Endothelial cell of umbilical vein (primary cell): ENCODE data around the gene CDHR4. TPM values are rescaled to one million over a fixed set of nuclear protein-coding genes. Genes with fewer than 3 reads are reported as not detected.

ENCODE experiments used
- BruUV-seq: library from RNA; stranded (reverse); fragments of 400-500 nt; replicated peaks from 2 replicates; lab custom pipeline; 2021; lab: Mats Ljungman, UMichigan
- CTCF ChIA-PET: fragments of 300-600, 350-600 bp; sonication (Branson Sonifier 250); formaldehyde crosslinking; loops from one replicate; lab custom pipeline; 2021; ENCODE audit warnings: antibody characterized with exemption, inconsistent platforms; lab: Charles Lee
- POLR2A ChIA-PET: fragments of 300-600, 350-600 bp; sonication (Branson Sonifier 250); formaldehyde crosslinking; loops from one replicate; lab custom pipeline; 2021; ENCODE audit warnings: antibody characterized with exemption, inconsistent platforms; lab: Charles Lee
- DNase-seq: peaks from one replicate; pipeline ENCODE4 v3.0.0-alpha.2; 2011; ENCODE audit warnings: low read depth, low spot score
- FAIRE-seq: peaks from 2 replicates; lab custom pipeline; 2011; peaks lifted over from hg19 to GRCh38; lab: Jason Lieb, UNC
- H2AFZ ChIP-seq: 2 replicates; pipeline ENCODE4 v1.6.0; 2012; ENCODE audit warnings: low read depth, low read length, control low read depth, inconsistent platforms
- H3K27ac ChIP-seq: 2 replicates; pipeline ENCODE4 v1.5.1; 2011; ENCODE audit warnings: low read depth, mild to moderate bottlenecking, control low read depth, low read length, moderate library complexity; ENCODE audit not compliant: insufficient read depth
- H3K27me3 ChIP-seq, 2 experiments: 2 replicates each; pipeline versions ENCODE4 v1.6.0 to v1.6.1; 2011; ENCODE audit warnings: low read length in 2 of 2, mixed read lengths in 1 of 2; ENCODE audit not compliant: control insufficient read depth in 2 of 2, insufficient read depth in 2 of 2
- H3K36me3 ChIP-seq, 2 experiments: 2 replicates in 1 of 2; 3 replicates in 1 of 2; pipeline ENCODE4 v1.5.1; 2011; ENCODE audit warnings: low read length in 2 of 2, mild to moderate bottlenecking in 1 of 2, moderate library complexity in 1 of 2; ENCODE audit not compliant: control insufficient read depth in 2 of 2, insufficient read depth in 2 of 2; ENCODE audit errors: extremely low read depth in 1 of 2
- H3K4me1 ChIP-seq: 3 replicates; pipeline ENCODE4 v1.5.1; 2011; ENCODE audit warnings: mild to moderate bottlenecking, low read length; ENCODE audit not compliant: control insufficient read depth, insufficient read depth; ENCODE audit errors: extremely low read depth
- H3K4me2 ChIP-seq: 2 replicates; pipeline ENCODE4 v1.6.1; 2011; ENCODE audit warnings: low read length, control low read depth, mixed read lengths; ENCODE audit not compliant: insufficient read depth
- H3K4me3 ChIP-seq, 3 experiments: fragments of 200-600 bp in 1 of 3; sonication (generic), shearing (Covaris generic) in 1 of 3; replicated peaks in 1 of 3; 2 replicates each; pipeline ENCODE4 v1.5.1; 2011 to 2016; ENCODE audit warnings: control low read depth in 3 of 3, low read length in 3 of 3, mild to moderate bottlenecking in 2 of 3, inconsistent platforms in 1 of 3, low read depth in 1 of 3, moderate library complexity in 1 of 3; ENCODE audit not compliant: insufficient read depth in 1 of 3
- H3K79me2 ChIP-seq: 2 replicates; pipeline ENCODE4 v1.6.0; 2012; ENCODE audit warnings: low read length, inconsistent platforms; ENCODE audit not compliant: control insufficient read depth, insufficient read depth
- H3K9ac ChIP-seq: replicated peaks from 2 replicates; pipeline ENCODE3; 2011; ENCODE audit warnings: low read length, control low read depth; ENCODE audit not compliant: insufficient read depth; ENCODE audit errors: extremely low read depth
- H3K9me1 ChIP-seq: replicated peaks from 3 replicates; pipeline ENCODE4 v1.6.0; 2011; ENCODE audit warnings: mild to moderate bottlenecking, low read length; ENCODE audit not compliant: control insufficient read depth, insufficient read depth; ENCODE audit errors: extremely low read depth
- H3K9me3 ChIP-seq: replicated peaks from 2 replicates; pipeline ENCODE4 v1.5.1; 2012; ENCODE audit warnings: low read length, inconsistent platforms; ENCODE audit not compliant: control insufficient read depth, insufficient read depth
- H4K20me1 ChIP-seq: replicated peaks from 2 replicates; pipeline ENCODE3; 2011; ENCODE audit warnings: mild to moderate bottlenecking, low read length; ENCODE audit not compliant: control insufficient read depth, insufficient read depth; ENCODE audit errors: extremely low read depth
- EZH2 ChIP-seq: IDR thresholded peaks from 2 replicates; pipeline ENCODE4 v1.6.1; 2012; ENCODE audit warnings: borderline replicate concordance, low read depth, mild to moderate bottlenecking, moderate library complexity, low read length, inconsistent platforms; ENCODE audit not compliant: severe bottlenecking
- FOS ChIP-seq: IDR thresholded peaks from 2 replicates; pipeline ENCODE4 v1.6.1; 2011; ENCODE audit warnings: mild to moderate bottlenecking, low read length, moderate library complexity, borderline replicate concordance; ENCODE audit not compliant: insufficient read depth
- GATA2 ChIP-seq: IDR thresholded peaks from 2 replicates; pipeline ENCODE4 v1.7.0; 2011; ENCODE audit warnings: low read depth, mild to moderate bottlenecking, moderate library complexity, mixed read lengths, low read length; ENCODE audit not compliant: insufficient read length, insufficient read depth
- JUN ChIP-seq: IDR thresholded peaks from 2 replicates; pipeline ENCODE4 v1.6.1; 2011; ENCODE audit warnings: borderline replicate concordance, low read depth; ENCODE audit not compliant: insufficient read length, insufficient read depth
- MYC ChIP-seq: IDR thresholded peaks from one replicate; pipeline ENCODE4 v1.6.1; 2011; ENCODE audit warnings: mild to moderate bottlenecking, low read depth, low read length
- POLR2A ChIP-seq: IDR thresholded peaks from 2 replicates; pipeline ENCODE4 v1.6.1; 2012; ENCODE audit warnings: low read depth, mild to moderate bottlenecking, control low read depth, low read length
- POLR2AphosphoS5 ChIP-seq: IDR thresholded peaks from 2 replicates; pipeline ENCODE4 v1.6.1; 2012; ENCODE audit warnings: low read depth, mild to moderate bottlenecking, control low read depth, low read length, moderate library complexity; ENCODE audit not compliant: insufficient read depth
- dilution Hi-C: fragments of 300-500 bp; cut with MboI; formaldehyde crosslinking; loops from one replicate; pipeline ENCODE4 v1.15.0; 2019; ENCODE audit warnings: low sequenced_read_pairs; ENCODE audit not compliant: extremely low pct_ligation_motif_present
- intact Hi-C: fragments of 100-400 bp; cut with micrococcal nuclease; formaldehyde crosslinking; loops from one replicate; pipeline ENCODE4 v1.10.0; 2022
- polyA plus RNA-seq, 4 experiments: library from polyadenylated mRNA; depleted of rRNA in 3 of 4; stranded (reverse) in 3 of 4; unstranded in 1 of 4; fragments of >200 nt; gene quantifications; 2 replicates each; pipeline versions ENCODE4 v1.2.1 to v1.2.3, GENCODE V29; 2011 to 2012; ENCODE audit warnings: missing spikeins in 1 of 4
- total RNA-seq: library from RNA; stranded (reverse); gene quantifications from 2 replicates; pipeline ENCODE4 v1.2.3, GENCODE V29; 2021
- TF ChIP-seq, protein P1 (sequence below): IDR thresholded peaks from 2 replicates; pipeline ENCODE4 v1.6.1; 2011; ENCODE audit not compliant: insufficient read depth, insufficient read length
- TF ChIP-seq, protein P2 (sequence below), 2 donors: IDR thresholded peaks; 1 replicate in 1 of 2; 2 replicates in 1 of 2; pipeline ENCODE4 v1.5.1; 2011; ENCODE audit warnings: low read length in 2 of 2, mild to moderate bottlenecking in 2 of 2, moderate library complexity in 2 of 2, control low read depth in 1 of 2, inconsistent platforms in 1 of 2, low read depth in 1 of 2; ENCODE audit not compliant: insufficient read depth in 1 of 2; ENCODE audit errors: extremely low read depth in 1 of 2

Gene CDHR4
- total and polyA plus RNA-seq, 2 donors (not counting 3 experiments of a cell fraction or from before 2014, with no cell fraction given), result 0.19 TPM; not detected in 1

DNA sequence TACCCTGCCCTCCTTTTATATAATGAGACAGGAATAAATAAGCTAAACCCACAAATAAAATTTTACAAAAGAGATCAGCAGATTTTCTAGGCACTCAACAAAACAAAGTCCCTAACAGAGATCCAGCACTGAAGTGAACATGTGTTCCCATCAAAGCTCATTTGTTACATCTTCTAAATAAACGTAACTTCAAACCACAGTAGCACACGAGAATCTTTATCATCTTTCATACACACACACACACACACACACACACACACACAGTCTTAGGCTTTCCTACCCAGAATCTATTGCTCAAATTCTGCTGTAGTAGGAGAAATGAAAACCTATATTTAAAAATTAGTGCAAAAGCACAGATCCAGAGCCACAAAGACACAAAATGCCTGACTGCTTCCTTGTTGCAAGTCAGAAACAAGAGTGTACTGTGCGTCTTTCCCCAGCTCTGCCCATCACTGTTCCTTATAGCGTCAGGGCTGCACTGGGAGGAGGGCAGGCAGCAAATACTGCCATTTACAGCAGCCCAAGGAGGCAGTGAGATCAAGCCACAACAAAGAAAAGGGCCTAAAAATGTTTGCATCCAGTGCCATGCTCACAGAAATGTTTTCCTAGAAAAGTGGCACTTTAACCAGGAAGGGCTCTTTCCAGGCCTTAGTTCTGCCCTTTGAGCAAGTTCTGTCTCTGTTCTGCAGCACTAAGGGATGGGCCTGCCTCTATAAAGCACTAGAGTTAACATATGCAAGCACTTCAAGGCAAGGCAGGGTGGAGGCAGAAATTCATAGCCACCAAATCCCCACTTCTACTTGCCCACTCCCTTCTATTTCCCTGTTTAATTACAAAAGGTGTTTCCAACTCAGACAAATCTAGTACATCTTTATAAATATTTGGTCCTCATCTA, 19.3 kb downstream of the CDHR4 start:
- Histone ChIP-seq H4K20me1 (no peaks in the 10 kb centered on the region), H3K4me2 (no peak overlapping the region), H3K27ac (no peak overlapping the region), H3K27me3 (no peaks in the 10 kb centered on the region), H3K4me3 (no peak overlapping the region), H3K9me1 (no peaks in the 10 kb centered on the region), H3K36me3 (peaks cover 2 to 14% of the 10 kb centered on the region in 2 experiments), H2AFZ (no peak overlapping the region), H3K9ac (no peak overlapping the region), H3K79me2 (peaks cover 76% of the 10 kb centered on the region), H3K9me3 (no peaks in the 10 kb centered on the region), H3K4me1 (peaks cover 2% of the 10 kb centered on the region)
- intact Hi-C loops, result no loop called here
- FAIRE-seq (no peak), DNase-seq (no peak)
- ChIA-PET POLR2A (no interaction called here), CTCF (no interaction called here)
- no TSS peak for BruUV-seq
- dilution Hi-C loops, result no loop called here
- TF ChIP-seq, protein P1, sequence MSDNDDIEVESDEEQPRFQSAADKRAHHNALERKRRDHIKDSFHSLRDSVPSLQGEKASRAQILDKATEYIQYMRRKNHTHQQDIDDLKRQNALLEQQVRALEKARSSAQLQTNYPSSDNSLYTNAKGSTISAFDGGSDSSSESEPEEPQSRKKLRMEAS, result no peak
- TF ChIP-seq, protein P2, sequence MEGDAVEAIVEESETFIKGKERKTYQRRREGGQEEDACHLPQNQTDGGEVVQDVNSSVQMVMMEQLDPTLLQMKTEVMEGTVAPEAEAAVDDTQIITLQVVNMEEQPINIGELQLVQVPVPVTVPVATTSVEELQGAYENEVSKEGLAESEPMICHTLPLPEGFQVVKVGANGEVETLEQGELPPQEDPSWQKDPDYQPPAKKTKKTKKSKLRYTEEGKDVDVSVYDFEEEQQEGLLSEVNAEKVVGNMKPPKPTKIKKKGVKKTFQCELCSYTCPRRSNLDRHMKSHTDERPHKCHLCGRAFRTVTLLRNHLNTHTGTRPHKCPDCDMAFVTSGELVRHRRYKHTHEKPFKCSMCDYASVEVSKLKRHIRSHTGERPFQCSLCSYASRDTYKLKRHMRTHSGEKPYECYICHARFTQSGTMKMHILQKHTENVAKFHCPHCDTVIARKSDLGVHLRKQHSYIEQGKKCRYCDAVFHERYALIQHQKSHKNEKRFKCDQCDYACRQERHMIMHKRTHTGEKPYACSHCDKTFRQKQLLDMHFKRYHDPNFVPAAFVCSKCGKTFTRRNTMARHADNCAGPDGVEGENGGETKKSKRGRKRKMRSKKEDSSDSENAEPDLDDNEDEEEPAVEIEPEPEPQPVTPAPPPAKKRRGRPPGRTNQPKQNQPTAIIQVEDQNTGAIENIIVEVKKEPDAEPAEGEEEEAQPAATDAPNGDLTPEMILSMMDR (IDR thresholded peaks at IDR 0.05; ENCODE audit: extremely low read depth in 1 of 2, insufficient read depth in 1 of 2, low read depth in 1 of 2, low read length in 2 of 2), result no peak
- TF ChIP-seq MYC (no peak), FOS (no peak), EZH2 (no peak), POLR2AphosphoS5 (no peak), GATA2 (no peak), JUN (no peak), POLR2A (no peak)
